Vagina (tissue), 2 donors: ENCODE data around the gene STT3B.

Source experiments
- POLR2A ChIP-seq, 2 donors: fragments of 450-650 bp; IDR thresholded peaks; one replicate each; pipeline ENCODE4 v1.6.1; 2017; ENCODE audit warnings: antibody characterized with exemption in 2 of 2, mild to moderate bottlenecking in 2 of 2, moderate library complexity in 2 of 2
- POLR2AphosphoS5 ChIP-seq, 2 donors: sonication (generic); formaldehyde crosslinking; IDR thresholded peaks; one replicate each; pipeline ENCODE4 v1.9.0; 2017; ENCODE audit warnings: antibody characterized with exemption in 2 of 2, mild to moderate bottlenecking in 2 of 2, low read depth in 1 of 2; ENCODE audit not compliant: insufficient read depth in 1 of 2
- TF ChIP-seq, protein P1 (sequence below), 3 experiments: fragments of 450-650 bp in 2 of 3; fragments of 200-600 bp in 1 of 3; sonication (generic) in 1 of 3; IDR thresholded peaks; one replicate each; pipeline ENCODE4 v1.5.1; 2017 to 2019; ENCODE audit warnings: antibody characterized with exemption in 3 of 3, mild to moderate bottlenecking in 2 of 3, moderate library complexity in 2 of 3

DNA sequence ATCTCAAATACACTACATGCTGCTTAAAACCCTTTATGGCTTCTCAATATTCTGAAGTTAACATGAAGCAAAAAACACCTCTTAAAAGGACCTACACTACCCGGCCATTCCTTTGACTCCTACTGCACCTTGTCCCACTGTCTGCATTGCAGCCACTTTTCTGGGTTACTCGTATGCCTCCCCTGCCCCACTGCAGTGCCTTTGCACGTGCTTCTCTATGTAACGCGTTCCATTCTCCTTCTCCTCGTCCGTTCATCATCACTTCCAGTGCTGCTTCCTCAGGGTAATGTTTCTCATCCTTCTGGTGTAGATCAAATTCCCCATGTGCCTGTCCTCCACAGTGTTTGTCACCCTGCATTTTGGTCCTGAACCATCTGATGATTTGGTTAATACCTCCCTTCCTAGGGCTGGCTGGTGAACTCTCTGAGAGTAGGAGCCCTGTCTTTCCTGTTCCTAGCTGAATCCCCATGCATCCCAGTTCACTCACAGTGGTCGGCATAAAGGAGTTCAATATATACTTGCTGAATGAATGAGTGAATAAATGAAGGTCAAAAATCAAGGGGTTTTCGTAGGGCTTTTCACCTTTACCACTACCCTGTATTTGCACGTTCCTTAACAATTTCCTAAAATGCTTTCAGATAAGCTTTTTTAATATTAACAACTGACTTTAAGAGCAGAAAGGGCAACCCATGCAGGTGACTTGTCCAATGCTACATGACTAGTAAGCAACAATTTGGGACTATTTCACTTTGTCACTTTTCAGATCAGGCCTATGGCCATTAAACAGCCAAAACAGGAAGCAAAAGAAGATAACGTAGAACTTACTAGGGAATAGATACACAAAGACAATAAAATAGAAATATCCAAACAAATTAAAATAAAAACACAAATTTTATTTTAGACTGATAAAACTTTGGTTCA lies 2.4 kb upstream of the STT3B start:
- TF ChIP-seq, protein P1, sequence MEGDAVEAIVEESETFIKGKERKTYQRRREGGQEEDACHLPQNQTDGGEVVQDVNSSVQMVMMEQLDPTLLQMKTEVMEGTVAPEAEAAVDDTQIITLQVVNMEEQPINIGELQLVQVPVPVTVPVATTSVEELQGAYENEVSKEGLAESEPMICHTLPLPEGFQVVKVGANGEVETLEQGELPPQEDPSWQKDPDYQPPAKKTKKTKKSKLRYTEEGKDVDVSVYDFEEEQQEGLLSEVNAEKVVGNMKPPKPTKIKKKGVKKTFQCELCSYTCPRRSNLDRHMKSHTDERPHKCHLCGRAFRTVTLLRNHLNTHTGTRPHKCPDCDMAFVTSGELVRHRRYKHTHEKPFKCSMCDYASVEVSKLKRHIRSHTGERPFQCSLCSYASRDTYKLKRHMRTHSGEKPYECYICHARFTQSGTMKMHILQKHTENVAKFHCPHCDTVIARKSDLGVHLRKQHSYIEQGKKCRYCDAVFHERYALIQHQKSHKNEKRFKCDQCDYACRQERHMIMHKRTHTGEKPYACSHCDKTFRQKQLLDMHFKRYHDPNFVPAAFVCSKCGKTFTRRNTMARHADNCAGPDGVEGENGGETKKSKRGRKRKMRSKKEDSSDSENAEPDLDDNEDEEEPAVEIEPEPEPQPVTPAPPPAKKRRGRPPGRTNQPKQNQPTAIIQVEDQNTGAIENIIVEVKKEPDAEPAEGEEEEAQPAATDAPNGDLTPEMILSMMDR (IDR thresholded peaks at IDR 0.05): no peak
- TF ChIP-seq POLR2A (IDR thresholded peaks at IDR 0.05): no peak
- no peak for TF ChIP-seq POLR2AphosphoS5 (IDR thresholded peaks at IDR 0.05; ENCODE audit: insufficient read depth in 1 of 2, low read depth in 1 of 2)
